ENCODE measurements around the gene SEL1L3.

Gene SEL1L3

DNA sequence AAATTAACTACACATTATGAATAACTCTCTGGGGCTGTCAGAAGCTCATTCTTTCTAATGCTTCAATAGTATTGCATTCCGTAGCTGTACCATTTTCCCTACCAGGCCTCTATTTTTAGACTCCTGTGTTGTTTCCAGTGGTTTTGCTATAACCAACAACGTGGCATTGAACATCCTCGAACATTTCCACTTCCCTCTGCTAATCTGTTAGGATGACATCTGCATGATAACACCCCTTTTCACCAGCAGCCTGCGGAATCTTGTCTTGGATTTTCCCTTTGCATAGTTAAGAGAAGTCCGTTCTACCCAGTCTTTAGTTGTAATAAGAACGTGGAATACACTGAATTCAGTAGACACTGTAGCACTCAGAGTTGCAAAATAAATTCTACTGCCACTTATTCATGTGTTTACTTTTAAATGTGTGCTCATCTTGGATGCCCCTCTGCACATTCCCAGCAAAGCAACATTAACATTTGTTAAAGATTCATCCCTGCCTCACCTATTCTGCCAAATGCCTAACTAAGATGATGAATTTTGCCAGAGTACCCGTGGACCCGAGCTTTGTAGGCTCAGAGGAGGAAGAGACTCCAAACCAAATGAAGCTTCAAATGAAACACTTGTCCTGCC, 55.6 kb downstream of the SEL1L3 start:
- H3K4me2 ChIP-seq (ENCODE audit: low read depth, low read length, poor library complexity, severe bottlenecking): no peak overlapping the region
- H3K9ac ChIP-seq (ENCODE audit: low read length): no peak overlapping the region
- peaks cover 12% of the 10 kb centered on the region for H4K20me1 ChIP-seq (ENCODE audit: low read depth, low read length)
- no peak overlapping the region for H2AFZ ChIP-seq (ENCODE audit: low read depth, low read length, severe bottlenecking)
- H3K9me3 ChIP-seq (ENCODE audit: insufficient read depth, low read length): no peaks in the 10 kb centered on the region
- H3K4me3 ChIP-seq (ENCODE audit: insufficient read depth, low read length, poor library complexity, severe bottlenecking): no peak overlapping the region
- no peaks in the 10 kb centered on the region for H3K9me2 ChIP-seq (replicated peaks; ENCODE audit: insufficient read depth, low read length)
- H3F3A ChIP-seq (ENCODE audit: insufficient read depth): peaks cover 34% of the 10 kb centered on the region
- TF ChIP-seq EZH2phosphoT487 (conservative IDR thresholded peaks at IDR 0.05; ENCODE audit: low read length) (no peak), CTCF (IDR thresholded peaks at IDR 0.05; ENCODE audit: insufficient read depth, low read length, poor library complexity, severe bottlenecking) (no peak)
- no peak overlapping the region for H3K27ac ChIP-seq (ENCODE audit: low read depth, low read length)
- H3K27me3 ChIP-seq (ENCODE audit: low read length): no peaks in the 10 kb centered on the region
- peaks cover 73% of the 10 kb centered on the region for H3K36me3 ChIP-seq (ENCODE audit: low read length)
- peaks cover 11% of the 10 kb centered on the region; the same call in 1 of the 2 replicates for H3K79me2 ChIP-seq (ENCODE audit: insufficient read depth, low read length)

DNA sequence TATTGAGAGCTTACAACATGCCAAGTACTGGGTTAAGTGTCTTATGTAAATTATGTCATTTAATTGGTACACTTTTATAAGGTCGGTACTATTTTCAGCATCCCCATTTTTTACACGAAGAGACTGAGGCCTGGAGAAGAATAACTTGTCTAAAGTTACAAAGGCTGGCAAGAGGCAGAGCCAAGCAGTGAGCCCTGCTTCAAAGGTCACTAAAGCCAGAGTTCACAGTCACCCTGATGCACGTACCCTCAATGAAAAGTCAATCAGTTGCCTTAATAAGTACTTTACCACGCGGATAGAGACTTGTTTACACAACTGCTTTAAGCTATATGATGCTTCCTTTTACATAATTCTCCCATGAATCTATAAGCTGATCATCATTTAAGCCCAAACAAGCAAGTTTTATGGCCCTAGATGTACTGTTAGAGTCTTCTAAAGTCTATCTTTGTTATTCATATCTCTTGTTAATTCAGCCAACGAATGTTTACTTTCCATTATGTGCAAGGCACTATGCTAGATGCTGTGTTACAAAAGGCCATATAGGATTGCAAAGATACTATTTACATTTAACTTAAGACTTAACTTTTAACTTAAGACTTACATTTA, 57.4 kb downstream of the SEL1L3 start:
- Histone ChIP-seq H2AFZ (ENCODE audit: low read depth, low read length, severe bottlenecking) (no peak overlapping the region), H3K27ac (ENCODE audit: low read depth, low read length) (no peak overlapping the region), H3K4me2 (ENCODE audit: low read depth, low read length, poor library complexity, severe bottlenecking) (no peak overlapping the region), H3K27me3 (ENCODE audit: low read length) (no peaks in the 10 kb centered on the region), H3F3A (ENCODE audit: insufficient read depth) (peaks cover 40% of the 10 kb centered on the region), H3K9me2 (replicated peaks; ENCODE audit: insufficient read depth, low read length) (no peaks in the 10 kb centered on the region), H4K20me1 (ENCODE audit: low read depth, low read length) (peaks cover 16% of the 10 kb centered on the region), H3K79me2 (ENCODE audit: insufficient read depth, low read length) (peaks cover 15% of the 10 kb centered on the region; the same call in 1 of the 2 replicates), H3K9me3 (ENCODE audit: insufficient read depth, low read length) (no peaks in the 10 kb centered on the region), H3K36me3 (ENCODE audit: low read length) (peaks cover 76% of the 10 kb centered on the region), H3K9ac (ENCODE audit: low read length) (no peak overlapping the region), H3K4me3 (ENCODE audit: insufficient read depth, low read length, poor library complexity, severe bottlenecking) (no peak overlapping the region)
- no peak for TF ChIP-seq CTCF (IDR thresholded peaks at IDR 0.05; ENCODE audit: insufficient read depth, low read length, poor library complexity, severe bottlenecking)
- no peak for TF ChIP-seq EZH2phosphoT487 (conservative IDR thresholded peaks at IDR 0.05; ENCODE audit: low read length)

GRCh38 chr4:25803720-25804225, 59.0 kb downstream of the SEL1L3 start:
- peaks cover 22% of the 10 kb centered on the region for H4K20me1 ChIP-seq (ENCODE audit: low read depth, low read length)
- TF ChIP-seq CTCF (IDR thresholded peaks at IDR 0.05; ENCODE audit: insufficient read depth, low read length, poor library complexity, severe bottlenecking) (no peak), EZH2phosphoT487 (conservative IDR thresholded peaks at IDR 0.05; ENCODE audit: low read length) (no peak)
- H3K36me3 ChIP-seq (ENCODE audit: low read length): peaks cover 81% of the 10 kb centered on the region
- no peaks in the 10 kb centered on the region for H3K9me3 ChIP-seq (ENCODE audit: insufficient read depth, low read length)
- H2AFZ ChIP-seq (ENCODE audit: low read depth, low read length, severe bottlenecking): no peak overlapping the region
- H3K79me2 ChIP-seq (ENCODE audit: insufficient read depth, low read length): peaks cover 18% of the 10 kb centered on the region; the same call in 1 of the 2 replicates
- H3K9ac ChIP-seq (ENCODE audit: low read length): no peak overlapping the region
- no peak overlapping the region for H3K4me3 ChIP-seq (ENCODE audit: insufficient read depth, low read length, poor library complexity, severe bottlenecking)
- H3K27ac ChIP-seq (ENCODE audit: low read depth, low read length): no peak overlapping the region
- H3K4me2 ChIP-seq (ENCODE audit: low read depth, low read length, poor library complexity, severe bottlenecking): no peak overlapping the region
- H3F3A ChIP-seq (ENCODE audit: insufficient read depth): peaks cover 39% of the 10 kb centered on the region
- H3K9me2 ChIP-seq (replicated peaks; ENCODE audit: insufficient read depth, low read length): no peaks in the 10 kb centered on the region
- no peaks in the 10 kb centered on the region for H3K27me3 ChIP-seq (ENCODE audit: low read length)

All from SU-DHL-6 (cell line).